K562 (cell line): ENCODE results near the gene GARNL3. TPM values are rescaled to one million over a fixed set of nuclear protein-coding genes. Genes with fewer than 3 reads are reported as not detected.

Experiments used
- ATAC-seq: fragments of 200-7000 bp; cut with Tn5 transposase; 3 replicates; pipeline ENCODE4 v1.9.1; 2020; ENCODE audit warnings: moderate library complexity
- BruUV-seq: library from RNA; stranded (reverse); fragments of 400-500 nt; replicated peaks from 2 replicates; lab custom pipeline; 2021; lab: Mats Ljungman, UMichigan
- CTCF ChIA-PET: fragments of 300-600 bp; formaldehyde crosslinking; extraction: SDS; loops from one replicate; lab custom pipeline; 2021; ENCODE audit warnings: low intra/inter-chr PET ratio; lab: Yijun Ruan, JAX
- POLR2A ChIA-PET: fragments of 300-600, 350-650 bp; sonication (Branson Sonifier 250); formaldehyde crosslinking; extraction: SDS; loops from one replicate; lab custom pipeline; 2021; ENCODE audit warnings: antibody characterized with exemption, inconsistent platforms; lab: Yijun Ruan, JAX
- DNase-seq, 4 experiments: peaks; one replicate each; pipeline versions ENCODE4 v3.0.0 to v3.0.0-alpha.2; 2011 to 2018; ENCODE audit warnings: low spot score in 3 of 4, mixed read lengths in 3 of 4; ENCODE audit errors: extremely low read depth in 1 of 4
- FAIRE-seq: peaks from 2 replicates; lab custom pipeline; 2011; peaks lifted over from hg19 to GRCh38; lab: Jason Lieb, UNC
- H2AFZ ChIP-seq: 2 replicates; pipeline ENCODE4 v1.6.0; 2011; ENCODE audit warnings: low read depth, low read length, control low read depth, inconsistent platforms
- H3K27ac ChIP-seq: fragments of 200-600 bp; 3 replicates; pipeline ENCODE4 v1.8.0; 2011; ENCODE audit warnings: low read depth, mild to moderate bottlenecking, control low read depth, inconsistent platforms, low read length, moderate library complexity, mixed read lengths; ENCODE audit errors: extremely low read depth
- H3K27me3 ChIP-seq, 2 experiments: fragments of 300-600 bp in 1 of 2; 2 replicates in 1 of 2; 3 replicates in 1 of 2; pipeline versions ENCODE4 v1.6.0 to v1.8.0; 2011; ENCODE audit warnings: inconsistent platforms in 2 of 2, low read length in 2 of 2, mild to moderate bottlenecking in 1 of 2, mixed read lengths in 1 of 2, moderate library complexity in 1 of 2; ENCODE audit not compliant: control insufficient read depth in 2 of 2, insufficient read depth in 2 of 2
- H3K36me3 ChIP-seq: fragments of 300-600 bp; 3 replicates; pipeline ENCODE4 v1.8.0; 2011; ENCODE audit warnings: mild to moderate bottlenecking, low read length, inconsistent platforms; ENCODE audit not compliant: control insufficient read depth, insufficient read depth
- H3K4me1 ChIP-seq, 2 experiments: fragments of 200-600 bp in 1 of 2; replicated peaks in 1 of 2; 2 replicates in 1 of 2; 3 replicates in 1 of 2; pipeline versions ENCODE4 v1.5.1 to v1.8.0; 2011; ENCODE audit warnings: inconsistent platforms in 2 of 2, low read length in 2 of 2, mild to moderate bottlenecking in 1 of 2, mixed read lengths in 1 of 2, moderate library complexity in 1 of 2; ENCODE audit not compliant: control insufficient read depth in 2 of 2, insufficient read depth in 2 of 2
- H3K4me2 ChIP-seq: 2 replicates; pipeline ENCODE4 v1.6.1; 2011; ENCODE audit warnings: low read length, control low read depth, inconsistent platforms, mixed read lengths; ENCODE audit not compliant: insufficient read depth
- H3K4me3 ChIP-seq: fragments of 200-600 bp; sonication (generic), shearing (Covaris generic); 2 replicates; pipeline ENCODE4 v1.5.1; 2016; ENCODE audit warnings: control low read depth, inconsistent platforms
- H3K79me2 ChIP-seq: fragments of 200-600 bp; 3 replicates; pipeline ENCODE4 v1.8.0; 2011; ENCODE audit warnings: low read length, inconsistent platforms; ENCODE audit not compliant: control insufficient read depth, insufficient read depth
- H3K9ac ChIP-seq, 2 experiments: 2 replicates each; pipeline versions ENCODE4 v1.6.0 to v1.6.1; 2011; ENCODE audit warnings: low read depth in 2 of 2, low read length in 2 of 2, control low read depth in 1 of 2, inconsistent platforms in 1 of 2, mild to moderate bottlenecking in 1 of 2, mixed read lengths in 1 of 2; ENCODE audit not compliant: insufficient read depth in 1 of 2
- H3K9me1 ChIP-seq: one replicate; pipeline ENCODE4 v1.6.0; 2011; ENCODE audit warnings: inconsistent platforms, mild to moderate bottlenecking, low read length, moderate library complexity; ENCODE audit not compliant: control insufficient read depth, insufficient read depth
- H3K9me3 ChIP-seq: replicated peaks from 2 replicates; pipeline ENCODE4 v1.5.1; 2011; ENCODE audit warnings: low read depth, low read length, inconsistent platforms; ENCODE audit not compliant: control insufficient read depth, insufficient read depth
- H4K20me1 ChIP-seq: replicated peaks from 2 replicates; pipeline ENCODE4 v1.6.1; 2011; ENCODE audit warnings: low read length, inconsistent platforms, mixed read lengths; ENCODE audit not compliant: control insufficient read depth, insufficient read depth
- ARID1B ChIP-seq: fragments of 450-650 bp; IDR thresholded peaks from 2 replicates; pipeline ENCODE4 v1.6.1; 2016; ENCODE audit warnings: antibody characterized with exemption, mild to moderate bottlenecking, inconsistent platforms
- CBX5 ChIP-seq: IDR thresholded peaks from 2 replicates; pipeline ENCODE4 v1.6.1; 2014; ENCODE audit warnings: low read depth, borderline replicate concordance
- CSDE1 ChIP-seq, 2 experiments: fragments of 450-650 bp; IDR thresholded peaks; 2 replicates each; pipeline ENCODE4 v1.6.1; 2016; ENCODE audit warnings: mild to moderate bottlenecking in 1 of 2
- ERF ChIP-seq: fragments of 450-650 bp; formaldehyde crosslinking; IDR thresholded peaks from 2 replicates; pipeline ENCODE4 v1.4.0; 2020; ENCODE audit warnings: mild to moderate bottlenecking, mixed read lengths
- FOSL1 ChIP-seq: fragments of 200-800 bp; sonication (Bioruptor generic); conservative IDR thresholded peaks from 2 replicates; pipeline ENCODE4 v1.6.1; 2016; ENCODE audit warnings: missing genetic modification characterization, missing compliant biosample characterization
- FOXJ2 ChIP-seq: fragments of 200-800 bp; sonication (Bioruptor generic); IDR thresholded peaks from 2 replicates; pipeline ENCODE4 v1.6.1; 2016; ENCODE audit warnings: missing genetic modification characterization, missing compliant biosample characterization
- KLF10 ChIP-seq: fragments of 250-450 bp; sonication (Bioruptor Pico); IDR thresholded peaks from 2 replicates; pipeline ENCODE4 v1.6.1; 2021; ENCODE audit warnings: matching md5 sums
- MYC ChIP-seq, 2 experiments: fragments of 250-450 bp in 1 of 2; sonication (Bioruptor Pico) in 1 of 2; IDR thresholded peaks; 2 replicates each; pipeline versions ENCODE4 v1.5.1 to v1.6.1; 2012 to 2021; ENCODE audit warnings: low read depth in 2 of 2, borderline replicate concordance in 1 of 2, improper control_type of control experiment in 1 of 2, low read length in 1 of 2, mild to moderate bottlenecking in 1 of 2, moderate library complexity in 1 of 2
- PCBP2 ChIP-seq: fragments of 200-400 bp; formaldehyde crosslinking; IDR thresholded peaks from 2 replicates; pipeline ENCODE4 v1.6.1; 2018; ENCODE audit warnings: low read length, low read depth, mild to moderate bottlenecking, moderate library complexity; ENCODE audit not compliant: poor library complexity, severe bottlenecking
- RCOR1 ChIP-seq, 2 experiments: IDR thresholded peaks; 2 replicates each; pipeline ENCODE4 v1.6.1; 2012; ENCODE audit warnings: low read depth in 2 of 2, low read length in 2 of 2, borderline replicate concordance in 1 of 2, improper control_type of control experiment in 1 of 2
- SOX6 ChIP-seq: fragments of 450-650 bp; IDR thresholded peaks from 2 replicates; pipeline ENCODE4 v1.6.1; 2014; ENCODE audit warnings: mild to moderate bottlenecking
- SREBF2 ChIP-seq: sonication (generic); formaldehyde crosslinking; IDR thresholded peaks from 2 replicates; pipeline ENCODE4 v1.4.0; 2020; ENCODE audit warnings: mild to moderate bottlenecking, missing genetic modification reagents
- TCF7L2 ChIP-seq: fragments of 150-350 bp; IDR thresholded peaks from 2 replicates; pipeline ENCODE4 v1.6.1; 2016; ENCODE audit warnings: low read depth, mild to moderate bottlenecking, low read length, moderate library complexity
- TEAD1 ChIP-seq, 2 experiments: fragments of 450-650 bp in 1 of 2; sonication (generic) in 1 of 2; formaldehyde crosslinking; IDR thresholded peaks; 2 replicates each; pipeline versions ENCODE4 v1.4.0 to v1.8.0; 2020 to 2022; ENCODE audit warnings: mild to moderate bottlenecking in 2 of 2, missing genetic modification reagents in 1 of 2
- ZNF41 ChIP-seq: fragments of 250-450 bp; sonication (Bioruptor Pico); conservative IDR thresholded peaks from 2 replicates; pipeline ENCODE4 v1.4.0; 2020; ENCODE audit warnings: mild to moderate bottlenecking
- WGBS: fragments of 100-300 bp; shearing (Covaris generic); methylation state at CpG from one replicate; pipeline ENCODE4 v1.1.6; 2016; ENCODE audit warnings: low coverage, mixed read lengths; ENCODE audit not compliant: insufficient coverage; ENCODE audit errors: missing lambda C conversion rate; 5-methylcytosine and 5-hydroxymethylcytosine counted together
- in situ Hi-C: fragments of 300-500 bp; cut with MboI; formaldehyde crosslinking; loops from 4 replicates; pipeline ENCODE4 v1.15.0; 2018; ENCODE audit warnings: inconsistent platforms, mixed read lengths
- intact Hi-C: fragments of 100-400 bp; cut with micrococcal nuclease; formaldehyde crosslinking; loops from 2 replicates; pipeline ENCODE4 v1.14.2; 2022
- polyA plus RNA-seq, 8 experiments: library from polyadenylated mRNA; depleted of rRNA in 4 of 8; stranded (reverse) in 5 of 8; unstranded in 3 of 8; fragments of >200 nt; fragmentation: Nextera tagmentation in 2 of 8; fragmentation: Illumina TruSeq in 1 of 8; extraction: Ambion mirVana in 2 of 8; extraction: Trizol in 1 of 8; gene quantifications; 2 replicates each; pipeline versions ENCODE4 v1.2.1 to v1.2.3, GENCODE V29; 2011 to 2014; ENCODE audit warnings: inconsistent platforms in 1 of 8, missing spikeins in 1 of 8
- total RNA-seq, 7 experiments: library from RNA; depleted of rRNA in 6 of 7; stranded (reverse); fragments of >200 nt in 6 of 7; fragmentation: Illumina TruSeq in 2 of 7; extraction: Trizol in 2 of 7; gene quantifications; 2 replicates each; pipeline versions ENCODE4 v1.2.1 to v1.2.3, GENCODE V29; 2011 to 2021; ENCODE audit warnings: low replicate concordance in 1 of 7

Gene GARNL3
- total and polyA plus RNA-seq, 9 of the 15 experiments (the other 6 are each of a cell fraction or from before 2014, with no cell fraction given), result 0.35 to 2.7 (median 1.6) TPM

DNA sequence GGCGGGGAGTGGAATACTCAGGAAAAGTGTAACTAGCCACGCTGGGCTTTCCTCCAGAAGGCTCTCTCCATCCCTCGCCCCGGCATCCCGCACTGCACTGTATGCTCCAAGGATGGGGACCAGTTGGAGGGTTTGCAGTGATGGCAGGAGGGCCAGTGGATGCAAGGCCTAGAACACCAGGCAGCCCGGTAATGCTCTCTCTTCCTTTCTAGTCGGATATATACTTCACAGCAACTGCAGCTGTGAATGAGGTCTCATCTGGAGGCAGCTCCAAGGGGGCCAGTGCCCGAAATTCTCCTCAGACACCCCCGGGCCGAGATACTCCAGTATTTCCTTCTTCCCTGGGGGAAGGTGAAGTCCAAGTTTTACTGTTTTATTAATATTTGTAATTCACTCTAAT, 122.4 kb downstream of the GARNL3 start:
- Histone ChIP-seq H3K9me1 (no peaks in the 10 kb centered on the region), H3K4me1 (peaks cover 0 to 4% of the 10 kb centered on the region in 2 experiments; a peak in 1 of 5 replicates), H3K27me3 (peaks cover 29 to 37% of the 10 kb centered on the region in 2 experiments; a peak in 4 of 5 replicates), H3K27ac (no peak overlapping the region), H2AFZ (no peak overlapping the region), H3K36me3 (no peaks in the 10 kb centered on the region), H3K9me3 (no peaks in the 10 kb centered on the region), H4K20me1 (peaks cover 4% of the 10 kb centered on the region; the same call in 1 of the 2 replicates), H3K79me2 (no peaks in the 10 kb centered on the region), H3K4me2 (no peak overlapping the region), H3K9ac (no peak overlapping the region), H3K4me3 (no peak overlapping the region)
- FAIRE-seq (no peak), DNase-seq (no peak), ATAC-seq (no peak)
- no TSS peak for BruUV-seq
- in situ Hi-C loops (no loop called here), intact Hi-C loops (no loop called here)
- ChIA-PET CTCF (no interaction called here), POLR2A (interaction anchor here (0.8 kb wide), 1 partner anchor 16 kb away, joined by 3 read pairs; no protein-coding TSS in a partner anchor)
- 7% methylated on average over 10 of the region's 10 CpGs for WGBS
- TF ChIP-seq KLF10 (CRISPR knock-in tag), result no peak

- peaks cover 4% of the 10 kb centered on the region; the same call in 1 of the 2 replicates for H4K20me1 ChIP-seq
- FAIRE-seq (no peak), ATAC-seq (peak; percentile 83), DNase-seq (peak in 1 of 4 experiments; percentile 18)
- no peak overlapping the region for H2AFZ ChIP-seq
- H3K79me2 ChIP-seq, result no peaks in the 10 kb centered on the region
- no peaks in the 10 kb centered on the region for H3K9me1 ChIP-seq
- 3% methylated on average over 10 of the region's 10 CpGs for WGBS
- BruUV-seq, result no TSS peak
- H3K9me3 ChIP-seq, result no peaks in the 10 kb centered on the region
- H3K4me1 ChIP-seq, result peaks cover 0 to 4% of the 10 kb centered on the region in 2 experiments; a peak in 1 of 5 replicates
- CTCF ChIA-PET, result interaction anchor here (0.7 kb wide), 1 partner anchor 539 kb away, joined by 5 read pairs; no protein-coding TSS in a partner anchor
- H3K36me3 ChIP-seq, result no peaks in the 10 kb centered on the region
- no peak overlapping the region for H3K27ac ChIP-seq
- POLR2A ChIA-PET, result interaction anchor here (0.6 kb wide), 1 partner anchor 182 kb away, joined by 3 read pairs; no protein-coding TSS in a partner anchor
- no peak overlapping the region for H3K4me3 ChIP-seq
- intact Hi-C loops, result no loop called here
- in situ Hi-C loops, result no loop called here
- H3K4me2 ChIP-seq, result no peak overlapping the region
- H3K9ac ChIP-seq, result no peak overlapping the region
- peaks cover 27 to 33% of the 10 kb centered on the region in 2 experiments; a peak in 4 of 5 replicates for H3K27me3 ChIP-seq
- TF ChIP-seq PCBP2 (no peak), FOXJ2 (tag) (no peak), SREBF2 (CRISPR knock-in tag) (no peak), ERF (CRISPR knock-in tag) (no peak), CSDE1 (IDR thresholded peaks at IDR 0.05) (no peak), ZNF41 (CRISPR knock-in tag) (no peak), MYC (IDR thresholded peaks at IDR 0.05; ENCODE audit: low read depth, low read length) (0 out of 2 replicates have a peak, but pooled peaks have one; percentile 34), MYC (CRISPR knock-in tag; IDR thresholded peaks at IDR 0.05; ENCODE audit: borderline replicate concordance, low read depth) (no peak), SOX6 (peak; percentile 51; the same call in 1 of the 2 replicates), RCOR1 (IDR thresholded peaks at IDR 0.05; ENCODE audit: borderline replicate concordance in 1 of 2, low read depth in 2 of 2, low read length in 2 of 2) (peak in 1 of 2 experiments; percentile 93; a peak in 2 of 4 replicates), TCF7L2 (peak; percentile 75), CBX5 (no peak), ARID1B (peak; percentile 31; the same call in 1 of the 2 replicates), FOSL1 (tag) (peak; percentile 75), TEAD1 (CRISPR knock-in tag; IDR thresholded peaks at IDR 0.05) (peak; percentile 47 to 84; a peak in 3 of 4 replicates)
Measured at GRCh38 chr9:127388037-127388855, 123.7 kb downstream of the GARNL3 start.
